DND-41 (cell line): ENCODE results near the gene MBD3.

ENCODE experiments used
- EZH2 ChIP-seq: IDR thresholded peaks from 3 replicates; pipeline ENCODE4 v1.6.1; 2012; ENCODE audit warnings: borderline replicate concordance, low read depth, mild to moderate bottlenecking, moderate library complexity, low read length, inconsistent platforms; ENCODE audit not compliant: severe bottlenecking
- TF ChIP-seq, protein P1 (sequence below): IDR thresholded peaks from 2 replicates; pipeline ENCODE4 v1.5.1; 2012; ENCODE audit warnings: borderline replicate concordance, low read length, moderate library complexity, mild to moderate bottlenecking; ENCODE audit not compliant: poor library complexity, severe bottlenecking; ENCODE audit errors: extremely low read depth

DNA sequence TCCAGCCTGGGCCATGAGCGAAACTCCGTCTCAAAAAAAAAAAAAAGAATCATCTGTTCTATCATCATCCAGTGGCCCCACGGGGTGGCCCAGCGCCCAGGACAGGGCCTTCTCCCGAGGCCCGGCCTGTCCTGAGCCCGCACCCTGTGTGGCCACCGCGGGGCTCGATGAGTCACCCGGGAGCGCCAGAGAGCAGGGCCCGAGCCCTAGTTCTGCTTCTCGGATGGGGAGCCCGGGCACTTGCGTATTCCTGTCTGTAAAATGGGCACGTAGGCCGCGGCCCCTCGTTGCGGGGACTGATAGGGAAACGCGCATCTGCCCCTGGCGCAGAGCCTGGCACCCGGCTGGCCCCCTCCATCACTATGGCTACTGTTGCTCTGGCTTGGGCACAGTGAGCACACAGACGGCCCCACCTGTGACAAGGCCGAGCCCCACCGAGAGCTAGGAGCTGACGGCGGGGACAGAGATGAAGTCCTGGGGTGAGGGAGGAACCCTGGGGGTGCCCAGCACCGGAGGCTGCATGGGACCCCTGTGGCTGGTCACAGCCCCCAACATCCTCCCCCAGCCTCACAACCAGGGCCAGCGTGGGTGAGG lies 33.8 kb upstream of the MBD3 start:
- TF ChIP-seq, protein P1, sequence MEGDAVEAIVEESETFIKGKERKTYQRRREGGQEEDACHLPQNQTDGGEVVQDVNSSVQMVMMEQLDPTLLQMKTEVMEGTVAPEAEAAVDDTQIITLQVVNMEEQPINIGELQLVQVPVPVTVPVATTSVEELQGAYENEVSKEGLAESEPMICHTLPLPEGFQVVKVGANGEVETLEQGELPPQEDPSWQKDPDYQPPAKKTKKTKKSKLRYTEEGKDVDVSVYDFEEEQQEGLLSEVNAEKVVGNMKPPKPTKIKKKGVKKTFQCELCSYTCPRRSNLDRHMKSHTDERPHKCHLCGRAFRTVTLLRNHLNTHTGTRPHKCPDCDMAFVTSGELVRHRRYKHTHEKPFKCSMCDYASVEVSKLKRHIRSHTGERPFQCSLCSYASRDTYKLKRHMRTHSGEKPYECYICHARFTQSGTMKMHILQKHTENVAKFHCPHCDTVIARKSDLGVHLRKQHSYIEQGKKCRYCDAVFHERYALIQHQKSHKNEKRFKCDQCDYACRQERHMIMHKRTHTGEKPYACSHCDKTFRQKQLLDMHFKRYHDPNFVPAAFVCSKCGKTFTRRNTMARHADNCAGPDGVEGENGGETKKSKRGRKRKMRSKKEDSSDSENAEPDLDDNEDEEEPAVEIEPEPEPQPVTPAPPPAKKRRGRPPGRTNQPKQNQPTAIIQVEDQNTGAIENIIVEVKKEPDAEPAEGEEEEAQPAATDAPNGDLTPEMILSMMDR: no peak
- TF ChIP-seq EZH2: no peak
